A204.1 (cell line): ENCODE data around the gene IKZF1.

Experiments
- FAIRE-seq: peaks from 2 replicates; lab custom pipeline; 2012; peaks lifted over from hg19 to GRCh38; lab: Jason Lieb, UNC

The IKZF1 gene

GRCh38 chr7:50304129-50304910 is at the start of gene IKZF1:
TSS of gene IKZF1 (plus strand) at chr7:50304716. CDS start at chr7:50319062, 14,346 bp downstream.
- no peak for FAIRE-seq

- no peak for FAIRE-seq
These were observed 42.9 kb upstream of the IKZF1 start for GRCh38 chr7:50261593-50261992.

- FAIRE-seq: no peak
These were observed 42.1 kb upstream of the IKZF1 start for GRCh38 chr7:50262446-50262845.

- no peak for FAIRE-seq
These were observed 41.4 kb upstream of the IKZF1 start for GRCh38 chr7:50262916-50263690.

GRCh38 chr7:50264908-50265307 is 39.6 kb upstream of the IKZF1 start:
- no peak for FAIRE-seq

GRCh38 chr7:50265968-50266634 is 38.4 kb upstream of the IKZF1 start:
- no peak for FAIRE-seq

GRCh38 chr7:50266635-50267386 is 37.7 kb upstream of the IKZF1 start:
- FAIRE-seq: no peak

- no peak for FAIRE-seq
These were observed 36.9 kb upstream of the IKZF1 start for GRCh38 chr7:50267525-50268041.

- no peak for FAIRE-seq
These were observed 36.3 kb upstream of the IKZF1 start for GRCh38 chr7:50268223-50268622.

- FAIRE-seq: no peak
These were observed 35.5 kb upstream of the IKZF1 start for GRCh38 chr7:50268990-50269389.

GRCh38 chr7:50270531-50271018 is 33.9 kb upstream of the IKZF1 start:
- no peak for FAIRE-seq

GRCh38 chr7:50272808-50273207 is 31.7 kb upstream of the IKZF1 start:
- FAIRE-seq: no peak

GRCh38 chr7:50273301-50273700 is 31.2 kb upstream of the IKZF1 start:
- no peak for FAIRE-seq

- no peak for FAIRE-seq
These were observed 30.6 kb upstream of the IKZF1 start for GRCh38 chr7:50273870-50274269.

- FAIRE-seq: no peak
These were observed 30.2 kb upstream of the IKZF1 start for GRCh38 chr7:50274361-50274760.

GRCh38 chr7:50275430-50275829 is 29.1 kb upstream of the IKZF1 start:
- no peak for FAIRE-seq

- FAIRE-seq: no peak
These were observed 28.0 kb upstream of the IKZF1 start for GRCh38 chr7:50276483-50276882.

- FAIRE-seq: no peak
These were observed 26.4 kb upstream of the IKZF1 start for GRCh38 chr7:50278120-50278519.

- FAIRE-seq: no peak
These were observed 22.7 kb upstream of the IKZF1 start for GRCh38 chr7:50281680-50282445.

- no peak for FAIRE-seq
These were observed 21.5 kb upstream of the IKZF1 start for GRCh38 chr7:50282813-50283605.
